Measurements from ENCODE around the gene CHMP3. TPM values are rescaled to one million over a fixed set of nuclear protein-coding genes. Genes with fewer than 3 reads are reported as not detected.

The CHMP3 gene
- total and polyA plus RNA-seq, 2 of the 8 experiments (the other 6 are each of a cell fraction or from before 2014, with no cell fraction given) = 11.7 to 21.9 TPM

GRCh38 chr2:86523491-86523890 is 39.8 kb downstream of the CHMP3 start:
- CTCF ChIA-PET (ENCODE audit: partially characterized antibody) = no interaction called here
- no peak for DNase-seq (ENCODE audit: low read depth in 1 of 2, low spot score in 2 of 2)
- no peak overlapping the region for H2AK5ac ChIP-seq (ENCODE audit: low read depth, low read length)
- POLR2A ChIA-PET (ENCODE audit: partially characterized antibody) = no interaction called here
- no peak for FAIRE-seq
- no peak overlapping the region for H3K27ac ChIP-seq (ENCODE audit: low read depth, low read length)
- no peak overlapping the region for H3K4me2 ChIP-seq (ENCODE audit: insufficient read depth in 1 of 2, low read depth in 2 of 2, low read length in 2 of 2)
- H3K18ac ChIP-seq (ENCODE audit: extremely low read depth, low read length) = no peak overlapping the region
- no peak overlapping the region for H4K8ac ChIP-seq (ENCODE audit: extremely low read depth, insufficient read depth, low read length)
- no peaks in the 10 kb centered on the region; a peak in 2 of 8 replicates for H3K36me3 ChIP-seq (ENCODE audit: control insufficient read depth in 2 of 4, insufficient read depth in 4 of 4, low read length in 3 of 4)
- H3K27me3 ChIP-seq (replicated peaks in 1 of 4; ENCODE audit: control insufficient read depth in 3 of 4, extremely low read depth in 1 of 4, insufficient read depth in 3 of 4, low read length in 3 of 4) = no peaks in the 10 kb centered on the region
- H3K9ac ChIP-seq (replicated peaks in 1 of 4; ENCODE audit: extremely low read depth in 1 of 4, low read depth in 3 of 4, low read length in 3 of 4) = no peak overlapping the region
- no peak overlapping the region for H2BK15ac ChIP-seq (ENCODE audit: low read length)
- no peaks in the 10 kb centered on the region for H3K4me1 ChIP-seq (replicated peaks in 1 of 4; ENCODE audit: control insufficient read depth in 3 of 4, insufficient read depth in 4 of 4, low read length in 3 of 4)
- no peak overlapping the region for H2BK12ac ChIP-seq (ENCODE audit: low read depth, low read length)
- no peak overlapping the region for H4K91ac ChIP-seq (replicated peaks; ENCODE audit: insufficient read length, low read length)
- no peak overlapping the region for H2BK20ac ChIP-seq (ENCODE audit: low read length)
- no peaks in the 10 kb centered on the region for H3K79me1 ChIP-seq (ENCODE audit: low read depth, low read length)
- no peaks in the 10 kb centered on the region for H4K20me1 ChIP-seq (replicated peaks in 1 of 2; ENCODE audit: control insufficient read depth in 1 of 2, insufficient read depth in 2 of 2, low read length in 2 of 2)
- no peaks in the 10 kb centered on the region for H3K79me2 ChIP-seq (ENCODE audit: control insufficient read depth in 1 of 2, insufficient read depth in 2 of 2, low read length in 2 of 2)
- H3K4ac ChIP-seq (replicated peaks; ENCODE audit: insufficient read length, low read depth, low read length) = no peak overlapping the region
- no peak overlapping the region for H3K23ac ChIP-seq (ENCODE audit: insufficient read length)
- 88% methylated on average over 4 of the region's 4 CpGs; no CpG with 5 or more reads in 1 of the 2 experiments for WGBS, 2 experiments (ENCODE audit: extremely low coverage in 1 of 2, insufficient coverage in 1 of 2, insufficient read length in 1 of 2, insufficient replicate concordance in 2 of 2, low coverage in 1 of 2, low lambda C conversion rate in 2 of 2, missing lambda C conversion rate in 1 of 2)
- no peak overlapping the region for H2BK120ac ChIP-seq (replicated peaks; ENCODE audit: low read depth, low read length)
- H4K5ac ChIP-seq (ENCODE audit: insufficient read length, low read depth, low read length) = no peak overlapping the region
- no peak overlapping the region for H3K4me3 ChIP-seq (ENCODE audit: extremely low read depth in 1 of 4, insufficient read depth in 2 of 4, low read depth in 3 of 4, low read length in 4 of 4)
- H3K14ac ChIP-seq (ENCODE audit: insufficient read length) = no peak overlapping the region
- no peaks in the 10 kb centered on the region for H3K23me2 ChIP-seq (ENCODE audit: low read depth, low read length)
- H2AFZ ChIP-seq (ENCODE audit: low read length) = no peak overlapping the region
- H2BK5ac ChIP-seq (ENCODE audit: low read depth, low read length) = no peak overlapping the region
- H3K56ac ChIP-seq (replicated peaks; ENCODE audit: insufficient read length, low read depth, low read length) = no peak overlapping the region
- 0 out of 4 replicates have a peak, but pooled peaks cover 0 to 9% of the 10 kb centered on the region in 2 experiments for H3K9me3 ChIP-seq (ENCODE audit: insufficient read depth in 2 of 2, low read depth in 1 of 2, low read length in 1 of 2)
- no peak for TF ChIP-seq EP300 (IDR thresholded peaks at IDR 0.05; ENCODE audit: borderline replicate concordance in 1 of 2, low read depth in 2 of 2, low read length in 2 of 2)
- no peak for TF ChIP-seq TAF7 (optimal IDR thresholded peaks at IDR 0.05; ENCODE audit: borderline replicate concordance, low read depth, low read length)

Measured in H1 (cell line).